Muscle of back (tissue), 11 donors: ENCODE results near the gene NCK2. TPM values are rescaled to one million over a fixed set of nuclear protein-coding genes. Genes with fewer than 3 reads are reported as not detected.
A peak's percentile ranks its signal among the peaks of the same experiment; 100 is the strongest.

Source experiments
- DNase-seq, 3 donors: peaks; one replicate each; pipeline versions ENCODE4 v3.0.0 to v3.0.0-alpha.2; 2013
- polyA plus RNA-seq, 10 donors: library from polyadenylated mRNA; unstranded; fragments of 120-200 nt; gene quantifications; one replicate each; pipeline ENCODE4 v1.2.1, GENCODE V29; 2013; ENCODE audit not compliant: insufficient read length in 10 of 10

The NCK2 gene
- polyA plus RNA-seq, 10 donors, result 60.1 to 90.4 (median 69.6) TPM

- DNase-seq, result no peak
These were observed 175.1 kb downstream of the NCK2 start for GRCh38 chr2:105919826-105920225.

- DNase-seq, result no peak
These were observed 179.6 kb downstream of the NCK2 start for GRCh38 chr2:105924271-105924670.

- DNase-seq, result no peak
These were observed 180.2 kb downstream of the NCK2 start for GRCh38 chr2:105924932-105925331.

- DNase-seq, result no peak
These were observed 180.7 kb downstream of the NCK2 start for GRCh38 chr2:105925390-105925789.

GRCh38 chr2:105926960-105927678, 182.4 kb downstream of the NCK2 start:
- DNase-seq, result no peak

GRCh38 chr2:105928086-105928485, 183.4 kb downstream of the NCK2 start:
- no peak for DNase-seq

- DNase-seq, result no peak
These were observed 183.9 kb downstream of the NCK2 start for GRCh38 chr2:105928563-105928962.

GRCh38 chr2:105929516-105929915, 184.8 kb downstream of the NCK2 start:
- DNase-seq, result peak in 1 of 3 donors; percentile 17

GRCh38 chr2:105932582-105932981, 187.9 kb downstream of the NCK2 start:
- DNase-seq, result no peak

GRCh38 chr2:105933906-105934305, 189.2 kb downstream of the NCK2 start:
- no peak for DNase-seq

GRCh38 chr2:105934467-105934866, 189.8 kb downstream of the NCK2 start:
- DNase-seq, result no peak

GRCh38 chr2:105935063-105935462, 190.4 kb downstream of the NCK2 start:
- no peak for DNase-seq

- DNase-seq, result no peak
These were observed 192.2 kb downstream of the NCK2 start for GRCh38 chr2:105936954-105937353.

- DNase-seq, result no peak
These were observed 192.9 kb downstream of the NCK2 start for GRCh38 chr2:105937498-105938097.
